Measurements from ENCODE around the gene ARMH1.

DNA sequence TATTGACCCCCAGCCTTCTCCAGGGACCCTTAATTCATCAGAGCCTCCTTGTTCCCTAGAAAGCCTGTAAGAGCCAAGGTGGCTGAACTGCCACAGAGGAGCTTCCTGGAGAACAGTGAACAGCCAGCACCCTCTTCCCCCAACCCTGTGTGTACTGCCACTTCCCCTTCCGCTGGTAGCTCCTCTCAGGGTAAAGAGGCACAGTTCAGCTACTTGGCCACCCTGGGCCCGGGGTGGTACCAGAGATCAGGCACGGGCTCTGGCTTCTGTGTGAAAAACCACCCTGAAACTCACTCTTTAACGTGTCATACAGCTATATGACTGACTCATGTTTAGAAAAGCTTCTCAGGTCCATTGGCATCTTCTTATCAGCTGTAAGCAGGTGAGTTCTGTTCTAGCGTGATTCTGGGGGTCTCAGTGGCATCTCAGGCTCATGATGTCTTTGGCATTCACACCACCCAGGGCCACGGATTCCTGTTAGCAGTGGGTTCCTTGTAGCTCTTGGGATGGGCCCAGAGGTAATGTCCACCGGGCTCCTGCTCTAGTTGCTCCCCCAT is 22.4 kb downstream of the ARMH1 start:
- TF ChIP-seq CTCF (IDR thresholded peaks at IDR 0.05) = no peak
- TF ChIP-seq, protein P1, sequence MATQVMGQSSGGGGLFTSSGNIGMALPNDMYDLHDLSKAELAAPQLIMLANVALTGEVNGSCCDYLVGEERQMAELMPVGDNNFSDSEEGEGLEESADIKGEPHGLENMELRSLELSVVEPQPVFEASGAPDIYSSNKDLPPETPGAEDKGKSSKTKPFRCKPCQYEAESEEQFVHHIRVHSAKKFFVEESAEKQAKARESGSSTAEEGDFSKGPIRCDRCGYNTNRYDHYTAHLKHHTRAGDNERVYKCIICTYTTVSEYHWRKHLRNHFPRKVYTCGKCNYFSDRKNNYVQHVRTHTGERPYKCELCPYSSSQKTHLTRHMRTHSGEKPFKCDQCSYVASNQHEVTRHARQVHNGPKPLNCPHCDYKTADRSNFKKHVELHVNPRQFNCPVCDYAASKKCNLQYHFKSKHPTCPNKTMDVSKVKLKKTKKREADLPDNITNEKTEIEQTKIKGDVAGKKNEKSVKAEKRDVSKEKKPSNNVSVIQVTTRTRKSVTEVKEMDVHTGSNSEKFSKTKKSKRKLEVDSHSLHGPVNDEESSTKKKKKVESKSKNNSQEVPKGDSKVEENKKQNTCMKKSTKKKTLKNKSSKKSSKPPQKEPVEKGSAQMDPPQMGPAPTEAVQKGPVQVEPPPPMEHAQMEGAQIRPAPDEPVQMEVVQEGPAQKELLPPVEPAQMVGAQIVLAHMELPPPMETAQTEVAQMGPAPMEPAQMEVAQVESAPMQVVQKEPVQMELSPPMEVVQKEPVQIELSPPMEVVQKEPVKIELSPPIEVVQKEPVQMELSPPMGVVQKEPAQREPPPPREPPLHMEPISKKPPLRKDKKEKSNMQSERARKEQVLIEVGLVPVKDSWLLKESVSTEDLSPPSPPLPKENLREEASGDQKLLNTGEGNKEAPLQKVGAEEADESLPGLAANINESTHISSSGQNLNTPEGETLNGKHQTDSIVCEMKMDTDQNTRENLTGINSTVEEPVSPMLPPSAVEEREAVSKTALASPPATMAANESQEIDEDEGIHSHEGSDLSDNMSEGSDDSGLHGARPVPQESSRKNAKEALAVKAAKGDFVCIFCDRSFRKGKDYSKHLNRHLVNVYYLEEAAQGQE (IDR thresholded peaks at IDR 0.05; ENCODE audit: insufficient read depth in 1 of 2, low read depth in 2 of 2, low read length in 1 of 2) = no peak
- no peak for TF ChIP-seq TCF7L2 (IDR thresholded peaks at IDR 0.05; ENCODE audit: low read depth, low read length)
- TF ChIP-seq POLR2AphosphoS5 (IDR thresholded peaks at IDR 0.05; ENCODE audit: low read depth, low read length) = no peak
